PFSK-1 (cell line): Measurements from ENCODE around the gene ZNF135.

Source experiments
- FOXP2 ChIP-seq: optimal IDR thresholded peaks from 2 replicates; pipeline ENCODE3; 2011; ENCODE audit warnings: borderline replicate concordance, control low read depth, inconsistent platforms; ENCODE audit not compliant: insufficient read depth; ENCODE audit errors: extremely low read length, extremely low read depth
- POLR2AphosphoS5 ChIP-seq: IDR thresholded peaks from 2 replicates; pipeline ENCODE4 v1.6.1; 2012; ENCODE audit warnings: low read depth, mild to moderate bottlenecking, control low read depth, low read length, moderate library complexity
- SIN3A ChIP-seq: IDR thresholded peaks from 2 replicates; pipeline ENCODE4 v1.6.1; 2012; ENCODE audit warnings: mild to moderate bottlenecking, low read length, moderate library complexity, borderline replicate concordance; ENCODE audit not compliant: insufficient read depth
- TAF1 ChIP-seq: IDR thresholded peaks from 2 replicates; pipeline ENCODE4 v1.6.1; 2012; ENCODE audit warnings: low read length, control low read depth, borderline replicate concordance; ENCODE audit not compliant: insufficient read depth
- TF ChIP-seq, protein P1 (sequence below), 2 experiments: IDR thresholded peaks; 2 replicates each; pipeline versions ENCODE4 v1.6.1 to v1.8.0; 2011 to 2012; ENCODE audit warnings: low read depth in 2 of 2, low read length in 2 of 2, control low read depth in 1 of 2, inconsistent platforms in 1 of 2, mild to moderate bottlenecking in 1 of 2, moderate library complexity in 1 of 2; ENCODE audit not compliant: insufficient read depth in 1 of 2

GRCh38 chr19:58058467-58058866, 615 bp upstream of the ZNF135 start:
- no peak for TF ChIP-seq POLR2AphosphoS5
- TF ChIP-seq TAF1 = no peak
- TF ChIP-seq, protein P1, sequence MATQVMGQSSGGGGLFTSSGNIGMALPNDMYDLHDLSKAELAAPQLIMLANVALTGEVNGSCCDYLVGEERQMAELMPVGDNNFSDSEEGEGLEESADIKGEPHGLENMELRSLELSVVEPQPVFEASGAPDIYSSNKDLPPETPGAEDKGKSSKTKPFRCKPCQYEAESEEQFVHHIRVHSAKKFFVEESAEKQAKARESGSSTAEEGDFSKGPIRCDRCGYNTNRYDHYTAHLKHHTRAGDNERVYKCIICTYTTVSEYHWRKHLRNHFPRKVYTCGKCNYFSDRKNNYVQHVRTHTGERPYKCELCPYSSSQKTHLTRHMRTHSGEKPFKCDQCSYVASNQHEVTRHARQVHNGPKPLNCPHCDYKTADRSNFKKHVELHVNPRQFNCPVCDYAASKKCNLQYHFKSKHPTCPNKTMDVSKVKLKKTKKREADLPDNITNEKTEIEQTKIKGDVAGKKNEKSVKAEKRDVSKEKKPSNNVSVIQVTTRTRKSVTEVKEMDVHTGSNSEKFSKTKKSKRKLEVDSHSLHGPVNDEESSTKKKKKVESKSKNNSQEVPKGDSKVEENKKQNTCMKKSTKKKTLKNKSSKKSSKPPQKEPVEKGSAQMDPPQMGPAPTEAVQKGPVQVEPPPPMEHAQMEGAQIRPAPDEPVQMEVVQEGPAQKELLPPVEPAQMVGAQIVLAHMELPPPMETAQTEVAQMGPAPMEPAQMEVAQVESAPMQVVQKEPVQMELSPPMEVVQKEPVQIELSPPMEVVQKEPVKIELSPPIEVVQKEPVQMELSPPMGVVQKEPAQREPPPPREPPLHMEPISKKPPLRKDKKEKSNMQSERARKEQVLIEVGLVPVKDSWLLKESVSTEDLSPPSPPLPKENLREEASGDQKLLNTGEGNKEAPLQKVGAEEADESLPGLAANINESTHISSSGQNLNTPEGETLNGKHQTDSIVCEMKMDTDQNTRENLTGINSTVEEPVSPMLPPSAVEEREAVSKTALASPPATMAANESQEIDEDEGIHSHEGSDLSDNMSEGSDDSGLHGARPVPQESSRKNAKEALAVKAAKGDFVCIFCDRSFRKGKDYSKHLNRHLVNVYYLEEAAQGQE (IDR thresholded peaks at IDR 0.05; ENCODE audit: insufficient read depth in 1 of 2, low read depth in 2 of 2, low read length in 2 of 2) = no peak
- TF ChIP-seq SIN3A = no peak
- TF ChIP-seq FOXP2 = no peak
